Measurements from ENCODE around the gene UXT.
"Not testable (repeated sequence)": the region's sequence is repeated elsewhere in the genome, so short reads cannot be mapped to it uniquely, and the experiment has no call there.

The UXT gene

DNA sequence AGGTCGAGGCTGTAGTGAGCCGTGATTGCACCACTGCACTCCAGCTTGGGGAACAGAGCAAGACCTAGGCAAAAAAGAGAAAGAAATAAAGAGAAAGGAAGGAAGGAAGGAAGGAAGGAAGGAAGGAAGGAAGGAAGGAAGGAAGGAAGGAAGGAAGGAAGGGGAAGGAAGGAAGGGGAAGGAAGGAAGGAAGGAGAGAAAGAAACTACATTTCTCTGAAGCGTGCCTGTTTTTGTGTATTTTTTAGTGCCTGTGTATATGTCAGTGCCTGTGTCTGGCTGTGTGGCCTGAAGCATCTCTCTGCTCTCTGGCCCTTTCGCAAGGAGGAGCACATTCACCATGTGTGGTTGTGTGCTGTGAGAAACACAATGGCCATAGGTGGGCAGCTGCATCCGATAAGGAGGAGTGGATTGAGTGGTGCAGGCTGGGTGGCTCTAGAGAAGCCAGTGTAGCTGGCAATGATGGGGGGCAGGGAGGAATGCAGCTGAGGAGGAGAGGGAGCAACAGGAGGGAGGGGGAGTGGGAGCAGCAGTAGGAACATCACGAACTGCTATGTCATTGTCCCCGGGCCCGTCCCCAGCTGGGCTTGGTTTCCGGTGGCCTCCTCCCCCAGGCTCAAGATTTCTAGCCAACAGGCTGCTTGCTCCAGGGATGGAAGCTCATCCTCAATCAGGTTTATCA lies 50.7 kb downstream of the UXT start:
- DNase-seq (ENCODE audit: low read depth): no peak
- H3K4me3 ChIP-seq (ENCODE audit: low read length): no peak overlapping the region
- TF ChIP-seq CTCF (conservative IDR thresholded peaks at IDR 0.05; ENCODE audit: low read depth, low read length): no peak

DNA sequence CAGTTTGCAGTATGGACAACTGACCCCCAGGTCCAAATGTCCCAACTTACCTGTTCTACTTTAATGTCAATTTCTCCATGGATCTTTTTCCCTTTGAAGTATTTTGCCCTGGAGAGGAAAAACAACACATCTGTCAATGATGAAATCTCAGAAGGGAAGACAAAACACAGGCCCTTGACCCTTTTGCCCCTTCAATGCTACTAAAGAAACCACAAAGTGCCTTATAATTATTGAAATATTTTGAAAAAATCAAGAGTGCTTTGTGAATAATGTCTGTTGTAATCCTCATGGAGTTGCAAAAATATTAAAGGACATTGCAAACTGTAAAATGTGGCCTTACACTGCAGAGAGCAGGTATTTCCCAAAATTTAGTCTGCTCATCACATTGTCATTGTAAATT lies 51.9 kb downstream of the UXT start:
- no peak for DNase-seq (ENCODE audit: low read depth)
- TF ChIP-seq CTCF (conservative IDR thresholded peaks at IDR 0.05; ENCODE audit: low read depth, low read length): no peak
- no peak overlapping the region for H3K4me3 ChIP-seq (ENCODE audit: low read length)

GRCh38 chrX:47605024-47605423 lies 54.0 kb downstream of the UXT start:
- no peak for DNase-seq (ENCODE audit: low read depth)
- TF ChIP-seq CTCF (conservative IDR thresholded peaks at IDR 0.05; ENCODE audit: low read depth, low read length): no peak
- H3K4me3 ChIP-seq (ENCODE audit: low read length): no peak overlapping the region

- DNase-seq (ENCODE audit: low read depth); H3K4me3 ChIP-seq (ENCODE audit: low read length): not testable (repeated sequence)
Observed at GRCh38 chrX:47603125-47603524, 55.9 kb downstream of the UXT start.

Measured in retinal pigment epithelial cell (primary cell).